ENCODE measurements around the gene APOA1.

GRCh38 chr11:116865696-116866095, 28.3 kb upstream of the APOA1 start:
- no peak for TF ChIP-seq EZH2 (IDR thresholded peaks at IDR 0.05; ENCODE audit: insufficient read depth, poor library complexity, severe bottlenecking)
- no peak for TF ChIP-seq EZH2phosphoT487 (IDR thresholded peaks at IDR 0.05; ENCODE audit: insufficient read depth, low read depth)
